Measurements from ENCODE around the gene ACTN2.

Gene ACTN2

GRCh38 chr1:236809148-236809547, 122.8 kb downstream of the ACTN2 start:
- H3K4me3 ChIP-seq (ENCODE audit: low read depth, low read length): no peak overlapping the region
- no peak for TF ChIP-seq CTCF (IDR thresholded peaks at IDR 0.05; ENCODE audit: borderline replicate concordance, insufficient read depth, low read depth, low read length)

GRCh38 chr1:236810018-236810417, 123.7 kb downstream of the ACTN2 start:
- no peak for TF ChIP-seq CTCF (IDR thresholded peaks at IDR 0.05; ENCODE audit: borderline replicate concordance, insufficient read depth, low read depth, low read length)
- H3K4me3 ChIP-seq (ENCODE audit: low read depth, low read length): no peak overlapping the region

DNA sequence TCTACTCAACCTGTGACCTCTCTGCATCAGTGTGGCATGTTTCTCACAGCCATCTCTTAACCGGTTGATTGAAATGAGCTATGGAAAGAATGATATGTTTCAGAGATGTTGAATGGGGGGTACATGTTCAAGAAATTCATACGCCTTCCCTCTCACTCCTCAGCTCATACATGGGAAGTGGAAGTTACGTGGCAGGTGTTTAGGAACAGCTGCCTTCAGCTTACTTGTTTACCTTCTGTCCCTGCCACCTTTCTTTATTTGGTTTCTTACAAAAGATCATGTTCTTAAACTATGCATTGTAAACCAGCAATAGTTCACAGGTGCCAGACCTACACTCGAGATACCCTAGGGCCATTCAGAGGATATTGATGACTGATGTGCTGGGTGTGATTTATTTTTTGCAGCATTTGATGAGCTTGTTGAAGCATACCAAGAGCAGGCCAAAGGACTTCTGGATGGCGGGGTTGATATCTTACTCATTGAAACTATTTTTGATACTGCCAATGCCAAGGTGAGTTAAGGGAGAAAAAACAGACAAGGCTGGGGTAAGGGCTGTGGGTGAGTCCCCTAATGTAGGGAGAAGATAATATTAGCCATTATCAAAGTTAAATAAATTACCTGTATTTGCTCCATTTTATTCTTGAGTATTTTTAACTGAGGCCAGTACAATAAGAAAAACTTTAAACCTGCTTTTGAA, 126.2 kb downstream of the ACTN2 start:
- no peak overlapping the region for H3K4me3 ChIP-seq (ENCODE audit: low read depth, low read length)
- TF ChIP-seq CTCF (IDR thresholded peaks at IDR 0.05; ENCODE audit: borderline replicate concordance, insufficient read depth, low read depth, low read length): no peak
